MM.1S (cell line): ENCODE results near the gene TNFRSF1A.

Experiments
- DNase-seq: peaks from one replicate; pipeline ENCODE4 v3.0.0-alpha.2; 2015
- H2AFZ ChIP-seq: fragments of 300-600 bp; sonication (generic); 2 replicates; pipeline ENCODE4 v1.6.0; 2016; ENCODE audit warnings: antibody characterized with exemption, low read length
- H3F3A ChIP-seq: fragments of 300-600 bp; sonication (generic); 2 replicates; pipeline ENCODE4 v1.6.1; 2016; ENCODE audit warnings: mild to moderate bottlenecking, antibody characterized with exemption, low read length, moderate library complexity, mixed read lengths; ENCODE audit not compliant: insufficient read depth
- H3K27ac ChIP-seq: fragments of 300-600 bp; sonication (generic); 2 replicates; pipeline ENCODE4 v1.5.1; 2016; ENCODE audit warnings: mild to moderate bottlenecking, low read length
- H3K27me3 ChIP-seq: fragments of 300-600 bp; sonication (generic); replicated peaks from 2 replicates; pipeline ENCODE4 v1.6.0; 2016; ENCODE audit warnings: low read length; ENCODE audit not compliant: insufficient read depth
- H3K36me3 ChIP-seq: fragments of 300-600 bp; sonication (generic); replicated peaks from 2 replicates; pipeline ENCODE4 v1.6.1; 2016; ENCODE audit warnings: mild to moderate bottlenecking, low read length, mixed read lengths; ENCODE audit not compliant: insufficient read depth
- H3K4me1 ChIP-seq: fragments of 300-600 bp; sonication (generic); 2 replicates; pipeline ENCODE4 v1.6.1; 2016; ENCODE audit warnings: low read length, mixed read lengths
- H3K4me2 ChIP-seq: fragments of 300-600 bp; sonication (generic); 2 replicates; pipeline ENCODE4 v1.6.0; 2016; ENCODE audit warnings: low read depth, low read length
- H3K4me3 ChIP-seq: fragments of 300-600 bp; sonication (generic); 2 replicates; pipeline ENCODE4 v1.5.1; 2016; ENCODE audit warnings: low read length, mixed read lengths
- H3K79me2 ChIP-seq: fragments of 300-600 bp; sonication (generic); 2 replicates; pipeline ENCODE4 v1.6.1; 2016; ENCODE audit warnings: mixed run types, low read length, mixed read lengths
- H3K9ac ChIP-seq: fragments of 300-600 bp; sonication (generic); 2 replicates; pipeline ENCODE4 v1.6.1; 2016; ENCODE audit warnings: low read length, mixed read lengths
- H3K9me2 ChIP-seq: fragments of 300-600 bp; sonication (generic); replicated peaks from 2 replicates; pipeline ENCODE4 v1.6.1; 2016; ENCODE audit warnings: mild to moderate bottlenecking, low read length, mixed read lengths; ENCODE audit not compliant: insufficient read depth
- H3K9me3 ChIP-seq: fragments of 300-600 bp; sonication (generic); replicated peaks from 2 replicates; pipeline ENCODE4 v1.6.1; 2016; ENCODE audit warnings: mild to moderate bottlenecking, low read length, mixed read lengths; ENCODE audit not compliant: insufficient read depth
- H4K20me1 ChIP-seq: fragments of 300-600 bp; sonication (generic); 2 replicates; pipeline ENCODE4 v1.6.1; 2016; ENCODE audit warnings: mild to moderate bottlenecking, low read length, moderate library complexity, mixed read lengths; ENCODE audit not compliant: insufficient read depth
- EZH2 ChIP-seq: fragments of 300-600 bp; sonication (generic); optimal IDR thresholded peaks from 2 replicates; pipeline ENCODE3; 2017; ENCODE audit warnings: low read depth, mild to moderate bottlenecking, antibody characterized with exemption, low read length, mixed read lengths
- EZH2phosphoT487 ChIP-seq: fragments of 300-600 bp; sonication (generic); IDR thresholded peaks from 2 replicates; pipeline ENCODE4 v1.6.1; 2018; ENCODE audit warnings: antibody characterized with exemption, low read length
- TF ChIP-seq, protein P1 (sequence below): fragments of 300-600 bp; sonication (generic); IDR thresholded peaks from 2 replicates; pipeline ENCODE4 v1.5.1; 2016; ENCODE audit warnings: antibody characterized with exemption, low read length, mixed read lengths

TNFRSF1A gene

GRCh38 chr12:6377667-6377994 lies 35.8 kb upstream of the TNFRSF1A start:
- Histone ChIP-seq H3K79me2 (no peaks in the 10 kb centered on the region), H3F3A (no peaks in the 10 kb centered on the region), H3K27ac (no peak overlapping the region), H3K27me3 (no peaks in the 10 kb centered on the region; the same call in 1 of the 2 replicates), H3K4me2 (no peak overlapping the region), H3K9me2 (no peaks in the 10 kb centered on the region), H4K20me1 (no peaks in the 10 kb centered on the region), H3K4me3 (no peak overlapping the region), H2AFZ (no peak overlapping the region), H3K9ac (no peak overlapping the region), H3K4me1 (peaks cover 4% of the 10 kb centered on the region), H3K36me3 (no peaks in the 10 kb centered on the region), H3K9me3 (no peaks in the 10 kb centered on the region)
- TF ChIP-seq EZH2phosphoT487 (no peak), EZH2 (no peak)
- TF ChIP-seq, protein P1, sequence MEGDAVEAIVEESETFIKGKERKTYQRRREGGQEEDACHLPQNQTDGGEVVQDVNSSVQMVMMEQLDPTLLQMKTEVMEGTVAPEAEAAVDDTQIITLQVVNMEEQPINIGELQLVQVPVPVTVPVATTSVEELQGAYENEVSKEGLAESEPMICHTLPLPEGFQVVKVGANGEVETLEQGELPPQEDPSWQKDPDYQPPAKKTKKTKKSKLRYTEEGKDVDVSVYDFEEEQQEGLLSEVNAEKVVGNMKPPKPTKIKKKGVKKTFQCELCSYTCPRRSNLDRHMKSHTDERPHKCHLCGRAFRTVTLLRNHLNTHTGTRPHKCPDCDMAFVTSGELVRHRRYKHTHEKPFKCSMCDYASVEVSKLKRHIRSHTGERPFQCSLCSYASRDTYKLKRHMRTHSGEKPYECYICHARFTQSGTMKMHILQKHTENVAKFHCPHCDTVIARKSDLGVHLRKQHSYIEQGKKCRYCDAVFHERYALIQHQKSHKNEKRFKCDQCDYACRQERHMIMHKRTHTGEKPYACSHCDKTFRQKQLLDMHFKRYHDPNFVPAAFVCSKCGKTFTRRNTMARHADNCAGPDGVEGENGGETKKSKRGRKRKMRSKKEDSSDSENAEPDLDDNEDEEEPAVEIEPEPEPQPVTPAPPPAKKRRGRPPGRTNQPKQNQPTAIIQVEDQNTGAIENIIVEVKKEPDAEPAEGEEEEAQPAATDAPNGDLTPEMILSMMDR = no peak
- no peak for DNase-seq

DNA sequence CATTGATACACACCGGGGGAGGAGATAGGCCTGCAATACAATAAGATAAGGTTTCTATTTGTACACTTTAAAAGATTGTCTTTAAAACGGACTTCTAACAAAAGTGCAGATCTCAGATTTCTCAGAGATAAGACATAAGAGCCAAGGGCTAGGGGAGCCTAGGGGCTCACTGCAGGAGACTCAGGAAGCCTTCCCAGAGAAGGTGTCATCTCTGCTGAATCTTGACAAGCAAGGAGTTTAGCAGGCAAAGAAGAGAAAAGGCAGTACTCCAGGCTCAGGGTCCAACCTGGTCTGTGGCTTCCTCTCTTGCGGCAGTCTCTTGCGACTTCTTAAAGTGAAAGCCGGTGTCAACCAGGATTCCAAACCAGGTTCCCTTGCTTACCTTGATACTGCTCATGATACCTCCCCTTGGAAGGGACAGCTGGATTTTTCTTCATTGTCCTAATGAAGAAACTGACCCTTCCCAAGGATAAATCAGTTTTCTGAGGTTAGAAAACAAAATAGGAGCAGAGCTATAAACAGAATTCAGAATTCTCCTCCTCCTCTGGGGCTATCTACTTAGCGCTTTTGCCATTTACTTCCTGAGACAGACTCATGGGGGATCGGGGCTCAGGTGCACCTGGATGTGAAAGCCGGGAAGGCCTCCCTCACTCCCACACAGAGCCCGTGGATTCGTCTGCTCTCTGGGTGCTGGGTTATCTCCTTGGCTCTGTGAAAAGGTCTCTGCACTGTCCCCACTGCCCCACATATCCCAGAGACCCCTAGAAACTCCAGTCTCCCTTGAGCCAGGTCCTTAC lies 35.2 kb upstream of the TNFRSF1A start:
- no peak overlapping the region for H3K9ac ChIP-seq
- H4K20me1 ChIP-seq = no peaks in the 10 kb centered on the region
- peaks cover 10% of the 10 kb centered on the region for H3K4me1 ChIP-seq
- H3K9me2 ChIP-seq = no peaks in the 10 kb centered on the region
- H3K9me3 ChIP-seq = no peaks in the 10 kb centered on the region
- H3K27me3 ChIP-seq = no peaks in the 10 kb centered on the region; the same call in 1 of the 2 replicates
- no peak overlapping the region for H3K27ac ChIP-seq
- no peak for DNase-seq
- TF ChIP-seq EZH2 = no peak
- TF ChIP-seq, protein P1 = no peak
- no peak for TF ChIP-seq EZH2phosphoT487
- peak overlapping the region; percentile 43 for H2AFZ ChIP-seq
- peak overlapping the region; percentile 32 for H3K4me2 ChIP-seq
- no peaks in the 10 kb centered on the region for H3F3A ChIP-seq
- H3K36me3 ChIP-seq = no peaks in the 10 kb centered on the region
- H3K4me3 ChIP-seq = no peak overlapping the region
- no peaks in the 10 kb centered on the region for H3K79me2 ChIP-seq

DNA sequence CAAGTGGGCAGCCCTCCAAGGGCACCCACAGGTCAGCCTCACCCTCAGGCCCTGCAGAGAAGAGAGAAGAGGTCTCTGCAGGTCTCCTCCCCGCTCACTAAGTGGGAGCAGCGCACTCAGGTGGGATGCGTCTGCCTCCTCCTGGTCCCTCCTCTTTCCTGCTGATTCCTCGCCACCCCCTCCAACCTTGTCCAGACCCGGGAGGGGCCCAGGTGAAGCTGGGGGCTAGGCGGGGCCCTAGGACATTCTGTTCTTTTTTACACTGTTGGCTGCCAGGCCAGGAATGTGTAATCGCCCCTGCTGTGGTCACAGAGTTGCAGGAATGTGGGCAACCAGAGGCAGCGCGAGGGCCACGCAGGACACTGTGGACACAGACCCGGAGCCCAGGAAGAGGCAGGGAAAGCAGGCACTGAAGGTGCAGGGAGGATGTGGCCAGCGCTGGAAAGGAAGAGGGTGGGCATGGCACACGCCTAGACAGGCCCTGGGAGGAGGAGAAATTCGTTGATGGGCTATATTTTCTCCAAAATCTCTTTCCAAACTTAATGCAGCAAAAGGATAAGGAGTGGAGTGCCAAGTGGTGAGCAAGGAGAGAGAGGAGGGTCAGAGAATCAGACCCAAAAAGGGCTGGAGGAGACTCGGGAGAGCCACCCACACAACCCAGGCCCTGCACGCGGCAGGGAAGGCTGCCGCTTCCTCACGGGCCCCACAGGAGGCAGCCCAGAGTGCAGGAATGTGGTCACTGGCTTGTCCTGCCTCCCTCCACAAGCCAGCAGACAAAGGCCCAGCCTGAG lies 34.4 kb upstream of the TNFRSF1A start:
- peaks cover 10% of the 10 kb centered on the region for H3K4me1 ChIP-seq
- H3K9me3 ChIP-seq = no peaks in the 10 kb centered on the region
- no peak for DNase-seq
- no peak overlapping the region for H3K4me3 ChIP-seq
- no peak overlapping the region for H3K9ac ChIP-seq
- no peaks in the 10 kb centered on the region for H3K9me2 ChIP-seq
- H3K79me2 ChIP-seq = no peaks in the 10 kb centered on the region
- H3K36me3 ChIP-seq = no peaks in the 10 kb centered on the region
- H3K27me3 ChIP-seq = no peaks in the 10 kb centered on the region; the same call in 1 of the 2 replicates
- no peaks in the 10 kb centered on the region for H4K20me1 ChIP-seq
- no peaks in the 10 kb centered on the region for H3F3A ChIP-seq
- TF ChIP-seq EZH2 (no peak), EZH2phosphoT487 (no peak)
- TF ChIP-seq, protein P1 = no peak
- H3K4me2 ChIP-seq = peak overlapping the region; percentile 32; the same call in 1 of the 2 replicates
- no peak overlapping the region for H3K27ac ChIP-seq
- peak overlapping the region; percentile 43; the same call in 1 of the 2 replicates for H2AFZ ChIP-seq
